Body of pancreas (tissue), 4 donors: ENCODE data around the gene GRM4. TPM values are rescaled to one million over a fixed set of nuclear protein-coding genes. Genes with fewer than 3 reads are reported as not detected.

Experiments
- ATAC-seq: fragments of 150-250 bp; one replicate; pipeline ENCODE4 v1.9.1; 2016
- DNase-seq, 4 donors: peaks; one replicate each; pipeline ENCODE4 v3.0.0-alpha.2; 2019
- H3K27ac ChIP-seq, 4 donors: fragments of 200-600 bp; sonication (generic); 1 replicate in 3 of 4; 2 replicates in 1 of 4; pipeline versions ENCODE4 v1.5.1 to v1.6.1; 2016 to 2019; ENCODE audit warnings: mild to moderate bottlenecking in 1 of 4, mixed read lengths in 1 of 4, moderate library complexity in 1 of 4
- H3K27me3 ChIP-seq, 2 donors: fragments of 200-600 bp; sonication (generic); one replicate each; pipeline ENCODE4 v1.6.0; 2016; ENCODE audit warnings: mild to moderate bottlenecking in 1 of 2
- H3K36me3 ChIP-seq, 2 donors: fragments of 200-600 bp; sonication (generic); replicated peaks in 1 of 2; 2 replicates each; pipeline ENCODE4 v1.5.1; 2016; ENCODE audit warnings: low read depth in 2 of 2; ENCODE audit not compliant: insufficient read depth in 1 of 2
- H3K4me1 ChIP-seq: fragments of 200-600 bp; sonication (generic); one replicate; pipeline ENCODE4 v1.6.0; 2016
- H3K4me3 ChIP-seq, 2 donors: fragments of 200-600 bp; sonication (generic); 1 replicate in 1 of 2; 2 replicates in 1 of 2; pipeline ENCODE4 v1.5.1; 2016 to 2019
- H3K9me3 ChIP-seq, 3 donors: fragments of 200-600 bp; sonication (generic); 1 replicate in 2 of 3; 2 replicates in 1 of 3; pipeline ENCODE4 v1.5.1; 2016
- POLR2A ChIP-seq, 3 donors: fragments of 450-650 bp; IDR thresholded peaks; one replicate each; pipeline ENCODE4 v1.6.1; 2016; ENCODE audit warnings: antibody characterized with exemption in 3 of 3, mild to moderate bottlenecking in 2 of 3
- WGBS, 2 donors: methylation state at CpG; one replicate each; pipeline ENCODE4 v1.1.5; 2017; 5-methylcytosine and 5-hydroxymethylcytosine counted together
- intact Hi-C: fragments of 100-400 bp; cut with DNase I; formaldehyde crosslinking; loops from one replicate; pipeline ENCODE4 v1.15.1; 2023
- total RNA-seq, 2 donors: library from RNA; depleted of rRNA; stranded (reverse); fragments of >200 nt; gene quantifications; one replicate each; pipeline ENCODE4 v1.1.0, GENCODE V29; 2016
- TF ChIP-seq, protein P1 (sequence below), 7 experiments: fragments of 450-650 bp in 4 of 7; fragments of 200-600 bp in 3 of 7; sonication (generic) in 3 of 7; IDR thresholded peaks; one replicate each; pipeline ENCODE4 v1.5.1; 2016 to 2019; ENCODE audit warnings: antibody characterized with exemption in 7 of 7

The GRM4 gene
- total RNA-seq, 2 donors from 2014 or later = 0.33 TPM; not detected in 1

DNA sequence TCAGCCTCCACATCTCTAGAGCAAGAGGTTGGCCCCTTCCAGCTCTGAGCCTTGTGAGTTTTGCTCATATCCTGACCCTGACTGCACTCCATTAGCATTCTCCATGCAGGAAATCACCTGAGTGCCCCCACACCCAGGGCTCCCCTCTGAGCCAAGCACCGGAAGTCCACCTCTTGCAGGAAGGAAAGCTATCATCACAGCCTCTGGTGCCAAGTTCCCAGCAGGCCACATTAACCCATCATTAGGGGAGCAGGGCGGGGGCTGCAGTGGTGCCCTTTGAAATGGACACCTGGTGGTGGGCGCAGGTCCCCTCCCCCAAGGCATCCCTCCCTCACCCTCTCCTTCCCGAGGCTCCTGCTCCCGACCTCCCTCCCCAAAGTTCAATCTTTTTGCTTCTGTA lies 16.1 kb downstream of the GRM4 start:
- 27 to 43% methylated on average over 5 of the region's 5 CpGs for WGBS, 2 donors
- no peaks in the 10 kb centered on the region for H3K9me3 ChIP-seq
- H3K27ac ChIP-seq = no peak overlapping the region
- no peaks in the 10 kb centered on the region for H3K27me3 ChIP-seq
- intact Hi-C loops = no loop called here
- H3K4me3 ChIP-seq = no peak overlapping the region
- ATAC-seq = no peak
- no peaks in the 10 kb centered on the region for H3K36me3 ChIP-seq
- TF ChIP-seq, protein P1, sequence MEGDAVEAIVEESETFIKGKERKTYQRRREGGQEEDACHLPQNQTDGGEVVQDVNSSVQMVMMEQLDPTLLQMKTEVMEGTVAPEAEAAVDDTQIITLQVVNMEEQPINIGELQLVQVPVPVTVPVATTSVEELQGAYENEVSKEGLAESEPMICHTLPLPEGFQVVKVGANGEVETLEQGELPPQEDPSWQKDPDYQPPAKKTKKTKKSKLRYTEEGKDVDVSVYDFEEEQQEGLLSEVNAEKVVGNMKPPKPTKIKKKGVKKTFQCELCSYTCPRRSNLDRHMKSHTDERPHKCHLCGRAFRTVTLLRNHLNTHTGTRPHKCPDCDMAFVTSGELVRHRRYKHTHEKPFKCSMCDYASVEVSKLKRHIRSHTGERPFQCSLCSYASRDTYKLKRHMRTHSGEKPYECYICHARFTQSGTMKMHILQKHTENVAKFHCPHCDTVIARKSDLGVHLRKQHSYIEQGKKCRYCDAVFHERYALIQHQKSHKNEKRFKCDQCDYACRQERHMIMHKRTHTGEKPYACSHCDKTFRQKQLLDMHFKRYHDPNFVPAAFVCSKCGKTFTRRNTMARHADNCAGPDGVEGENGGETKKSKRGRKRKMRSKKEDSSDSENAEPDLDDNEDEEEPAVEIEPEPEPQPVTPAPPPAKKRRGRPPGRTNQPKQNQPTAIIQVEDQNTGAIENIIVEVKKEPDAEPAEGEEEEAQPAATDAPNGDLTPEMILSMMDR (IDR thresholded peaks at IDR 0.05) = no peak
- TF ChIP-seq POLR2A (IDR thresholded peaks at IDR 0.05) = no peak
- no peaks in the 10 kb centered on the region for H3K4me1 ChIP-seq
- DNase-seq = no peak

DNA sequence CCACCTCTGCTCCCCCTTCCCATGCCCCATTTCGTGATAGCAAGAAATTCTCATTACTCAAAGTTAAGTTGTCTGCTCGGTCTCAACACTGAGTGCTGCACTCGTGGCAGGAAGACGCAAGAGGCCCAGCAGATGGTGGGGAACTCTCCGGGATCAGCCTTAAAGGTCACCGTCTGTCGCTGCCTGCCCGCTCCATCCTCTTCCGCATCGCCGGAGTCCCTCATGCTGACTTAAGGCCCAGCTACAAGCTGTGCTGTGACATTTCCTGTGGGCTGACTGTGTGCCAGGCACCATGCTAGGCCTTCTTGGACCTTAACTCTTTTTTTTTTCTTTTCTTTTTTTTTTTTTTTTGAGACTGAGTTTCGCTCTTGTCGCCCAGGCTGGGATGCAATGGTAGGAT lies 17.8 kb downstream of the GRM4 start:
- Histone ChIP-seq H3K4me3 (no peak overlapping the region), H3K4me1 (no peaks in the 10 kb centered on the region), H3K9me3 (no peaks in the 10 kb centered on the region), H3K27me3 (no peaks in the 10 kb centered on the region), H3K36me3 (no peaks in the 10 kb centered on the region), H3K27ac (no peak overlapping the region)
- 68 to 75% methylated on average over 12 to 13 of the region's 13 CpGs for WGBS, 2 donors
- ATAC-seq (no peak), DNase-seq (no peak)
- TF ChIP-seq, protein P1 (IDR thresholded peaks at IDR 0.05) = no peak
- no peak for TF ChIP-seq POLR2A (IDR thresholded peaks at IDR 0.05)
- intact Hi-C loops = no loop called here

DNA sequence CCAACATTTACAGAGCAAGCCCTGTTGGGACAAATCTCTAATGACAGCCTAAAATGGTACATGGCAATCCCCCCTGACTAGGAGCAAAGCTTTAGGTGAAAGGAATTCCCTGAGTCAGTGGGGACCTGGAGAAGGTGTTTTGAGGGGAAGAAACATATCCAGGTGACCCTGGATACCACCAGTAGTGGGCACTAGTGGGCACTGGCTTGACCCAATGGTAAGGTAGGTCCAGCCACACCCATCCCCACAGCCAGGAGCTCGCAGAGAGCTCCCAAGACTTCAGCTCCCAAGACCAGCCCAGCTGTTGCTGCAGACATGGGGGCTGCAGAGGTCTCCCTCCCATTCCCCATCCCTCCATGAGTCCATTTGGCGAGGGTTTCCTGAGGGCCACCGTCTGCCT lies 19.5 kb downstream of the GRM4 start:
- intact Hi-C loops = no loop called here
- Histone ChIP-seq H3K27ac (no peak overlapping the region), H3K27me3 (no peaks in the 10 kb centered on the region), H3K4me3 (no peak overlapping the region), H3K4me1 (no peaks in the 10 kb centered on the region), H3K9me3 (no peaks in the 10 kb centered on the region), H3K36me3 (no peaks in the 10 kb centered on the region)
- ATAC-seq (no peak), DNase-seq (no peak)
- TF ChIP-seq, protein P1 (IDR thresholded peaks at IDR 0.05) = no peak
- no peak for TF ChIP-seq POLR2A (IDR thresholded peaks at IDR 0.05)
- 24 to 50% methylated on average over 2 to 3 of the region's 3 CpGs for WGBS, 2 donors

DNA sequence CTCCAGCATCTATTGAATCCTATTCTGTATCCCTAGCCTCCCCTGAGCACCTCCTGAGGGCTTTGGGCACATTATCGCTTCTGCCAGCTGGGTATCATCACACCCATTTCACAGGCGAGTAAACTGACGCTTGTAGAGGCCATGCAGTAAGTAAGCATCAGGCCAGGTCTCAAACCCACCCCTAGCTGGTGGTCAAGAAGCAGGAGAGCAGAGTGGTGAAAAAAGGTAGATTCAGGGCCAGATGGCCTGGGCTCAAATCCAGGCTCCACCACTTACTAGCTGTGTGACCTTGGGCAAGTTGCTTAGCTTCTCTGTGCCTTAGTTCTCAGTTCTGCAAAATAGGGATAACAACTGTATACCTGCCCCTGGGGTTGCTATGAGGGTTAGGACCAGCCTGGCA lies 19.9 kb downstream of the GRM4 start:
- intact Hi-C loops = no loop called here
- no peaks in the 10 kb centered on the region for H3K4me1 ChIP-seq
- WGBS, 2 donors = 74 to 76% methylated on average over 3 of the region's 3 CpGs
- no peaks in the 10 kb centered on the region for H3K9me3 ChIP-seq
- H3K27ac ChIP-seq = no peak overlapping the region
- DNase-seq (no peak), ATAC-seq (no peak)
- H3K4me3 ChIP-seq = no peak overlapping the region
- no peaks in the 10 kb centered on the region for H3K27me3 ChIP-seq
- H3K36me3 ChIP-seq = no peaks in the 10 kb centered on the region
- TF ChIP-seq, protein P1 (IDR thresholded peaks at IDR 0.05) = no peak
- no peak for TF ChIP-seq POLR2A (IDR thresholded peaks at IDR 0.05)

DNA sequence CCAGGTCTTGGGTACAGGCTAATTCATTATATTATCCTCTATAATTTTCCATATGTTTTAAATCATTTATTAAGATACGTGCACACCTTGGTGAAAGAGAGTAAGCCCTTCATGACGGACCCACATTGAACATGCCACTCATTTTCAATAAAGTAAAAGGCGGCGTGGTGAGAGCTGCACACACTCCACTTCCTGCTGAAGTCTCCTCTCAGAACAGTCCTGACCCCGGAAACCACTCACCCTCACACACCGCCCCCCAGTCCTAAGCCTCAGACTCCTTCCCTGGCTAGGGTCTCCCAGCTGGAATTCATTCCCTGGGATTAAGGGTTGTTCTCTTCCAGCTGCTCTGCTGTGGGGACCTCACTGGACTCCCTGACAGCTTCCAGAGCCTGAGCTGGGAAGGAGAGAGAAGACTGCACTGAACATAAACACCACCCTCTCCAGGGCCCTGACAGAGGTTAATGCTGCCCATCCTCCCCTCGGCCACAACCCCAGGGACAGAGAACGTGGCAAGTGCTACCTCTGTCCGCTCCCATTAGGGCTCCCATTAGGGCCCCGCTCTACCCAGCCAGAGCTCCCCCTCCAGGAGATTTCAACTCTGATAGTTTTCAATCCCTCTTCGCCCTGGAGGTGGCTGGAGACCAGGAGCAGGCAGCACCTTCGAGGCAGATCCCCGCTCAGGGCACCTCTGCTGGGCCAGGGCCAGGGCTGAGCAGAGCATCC lies 24.8 kb downstream of the GRM4 start:
- no peaks in the 10 kb centered on the region for H3K36me3 ChIP-seq
- H3K9me3 ChIP-seq = no peaks in the 10 kb centered on the region
- ATAC-seq (no peak), DNase-seq (no peak)
- no peak for TF ChIP-seq POLR2A (IDR thresholded peaks at IDR 0.05)
- TF ChIP-seq, protein P1 (IDR thresholded peaks at IDR 0.05) = no peak
- no peaks in the 10 kb centered on the region for H3K27me3 ChIP-seq
- no peaks in the 10 kb centered on the region for H3K4me1 ChIP-seq
- H3K4me3 ChIP-seq = no peak overlapping the region
- no peak overlapping the region for H3K27ac ChIP-seq
- intact Hi-C loops = no loop called here
- 44 to 53% methylated on average over 11 to 13 of the region's 13 CpGs for WGBS, 2 donors
